ENCODE results near the gene RCHY1.
"Not testable (repeated sequence)": the region's sequence is repeated elsewhere in the genome, so short reads cannot be mapped to it uniquely, and the experiment has no call there.

Gene RCHY1

GRCh38 chr4:75533926-75534325 lies 19.7 kb upstream of the RCHY1 start:
- H3K4me3 ChIP-seq (ENCODE audit: low read length); H3K9me3 ChIP-seq (ENCODE audit: low read length); H3K4me1 ChIP-seq (ENCODE audit: insufficient read depth, low read length); H2AFZ ChIP-seq (ENCODE audit: low read depth, low read length); H3K27me3 ChIP-seq (ENCODE audit: insufficient read depth, low read length): not testable (repeated sequence)
- peaks cover 37% of the 10 kb centered on the region for H3K36me3 ChIP-seq (ENCODE audit: insufficient read depth, low read length)

GRCh38 chr4:75533339-75533887 lies 19.2 kb upstream of the RCHY1 start:
- H3K36me3 ChIP-seq (ENCODE audit: insufficient read depth, low read length) = peaks cover 33% of the 10 kb centered on the region
- H3K4me3 ChIP-seq (ENCODE audit: low read length); H2AFZ ChIP-seq (ENCODE audit: low read depth, low read length); H3K4me1 ChIP-seq (ENCODE audit: insufficient read depth, low read length); H3K9me3 ChIP-seq (ENCODE audit: low read length); H3K27me3 ChIP-seq (ENCODE audit: insufficient read depth, low read length): not testable (repeated sequence)

DNA sequence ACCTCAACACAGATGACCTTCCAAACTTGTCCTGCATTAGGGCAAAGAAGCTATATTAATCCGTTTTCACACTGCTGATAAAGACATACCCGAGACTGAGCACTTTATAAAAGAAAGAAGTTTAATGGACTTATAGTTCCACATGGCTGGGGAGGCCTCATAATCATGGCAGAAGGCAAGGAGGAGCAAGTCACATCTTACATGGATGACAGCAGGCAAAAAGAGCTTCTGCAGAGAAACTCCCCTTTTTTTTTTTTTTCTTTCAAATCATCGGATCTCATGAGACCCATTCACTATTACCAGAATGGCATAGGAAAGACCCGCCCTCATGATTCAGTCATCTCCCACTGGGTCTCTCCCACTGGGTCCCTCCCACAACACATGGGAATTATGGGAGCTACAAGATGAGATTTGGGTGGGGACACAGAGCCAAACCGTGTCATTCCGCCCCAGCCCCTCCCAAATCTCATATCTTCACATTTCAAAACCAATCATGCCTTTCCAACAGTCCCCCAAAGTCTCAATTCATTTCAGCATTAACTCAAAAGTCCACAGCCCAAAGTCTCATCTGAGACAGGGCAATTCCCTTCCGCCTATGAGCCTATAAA lies 17.4 kb upstream of the RCHY1 start:
- not testable (repeated sequence) for H3K9me3 ChIP-seq (ENCODE audit: low read length); H3K27me3 ChIP-seq (ENCODE audit: insufficient read depth, low read length); H3K4me1 ChIP-seq (ENCODE audit: insufficient read depth, low read length); H3K4me3 ChIP-seq (ENCODE audit: low read length); H2AFZ ChIP-seq (ENCODE audit: low read depth, low read length)
- H3K36me3 ChIP-seq (ENCODE audit: insufficient read depth, low read length) = peaks cover 44% of the 10 kb centered on the region

DNA sequence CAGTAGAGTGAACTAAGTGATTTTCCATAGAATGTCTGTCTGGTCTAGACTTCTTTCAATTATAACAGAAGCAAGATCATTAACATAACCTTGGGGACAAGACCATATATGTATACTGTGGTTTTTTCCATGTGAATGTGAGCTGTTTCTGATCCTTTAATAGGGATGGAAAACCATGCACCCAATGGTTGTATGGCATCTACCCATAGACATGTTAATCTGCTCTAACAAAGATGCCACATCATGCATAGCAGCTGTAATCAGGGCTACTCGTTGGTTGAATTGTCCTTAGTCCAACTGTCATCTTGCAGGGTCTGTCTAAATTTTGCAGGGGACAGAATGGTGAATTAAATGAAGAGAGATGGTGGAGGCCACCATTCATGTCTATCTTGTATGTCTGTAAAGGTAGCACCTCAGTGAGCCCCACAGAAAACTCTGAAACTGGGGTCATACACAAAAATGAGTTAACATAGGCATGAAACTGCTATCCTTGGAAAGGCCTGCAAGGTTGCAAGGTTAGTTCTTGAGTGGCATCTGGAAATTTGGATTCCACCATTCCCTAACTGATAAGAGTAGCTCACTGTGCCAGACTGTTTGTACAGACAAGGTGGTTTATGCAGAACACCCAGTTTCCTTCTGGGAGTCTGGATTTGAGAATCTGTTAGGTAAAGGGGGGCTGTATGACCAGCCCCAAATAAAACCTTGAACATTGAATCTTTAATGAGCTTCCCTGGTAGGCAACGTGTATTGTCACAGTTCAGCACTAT lies 16.5 kb upstream of the RCHY1 start:
- Histone ChIP-seq H3K9me3 (ENCODE audit: low read length) (peaks cover 5% of the 10 kb centered on the region), H3K4me3 (ENCODE audit: low read length) (no peak overlapping the region), H3K27me3 (ENCODE audit: insufficient read depth, low read length) (no peaks in the 10 kb centered on the region), H2AFZ (ENCODE audit: low read depth, low read length) (no peak overlapping the region), H3K4me1 (ENCODE audit: insufficient read depth, low read length) (no peaks in the 10 kb centered on the region), H3K36me3 (ENCODE audit: insufficient read depth, low read length) (peaks cover 51% of the 10 kb centered on the region)

DNA sequence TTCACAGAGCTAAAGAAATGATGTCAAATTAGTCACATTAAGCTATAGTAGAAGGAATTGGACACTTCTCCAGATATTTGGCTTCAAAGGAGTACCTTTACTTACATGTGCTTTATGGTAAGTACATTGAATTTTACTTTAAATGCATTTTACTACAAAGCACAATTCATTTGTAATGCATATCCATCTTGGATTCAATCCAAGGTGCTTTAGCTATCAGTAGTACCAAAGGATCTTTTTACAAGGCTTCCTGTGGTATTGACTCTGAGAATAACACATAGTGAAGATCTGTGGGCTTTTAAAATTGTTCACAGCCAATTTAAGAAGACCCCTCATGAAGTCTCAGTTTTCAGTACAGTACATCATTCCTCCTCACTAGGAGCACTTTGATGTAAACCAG lies 13.3 kb upstream of the RCHY1 start:
- H3K4me3 ChIP-seq (ENCODE audit: low read length) = no peak overlapping the region
- H3K27me3 ChIP-seq (ENCODE audit: insufficient read depth, low read length) = no peaks in the 10 kb centered on the region
- H3K36me3 ChIP-seq (ENCODE audit: insufficient read depth, low read length) = peaks cover 74% of the 10 kb centered on the region
- H3K4me1 ChIP-seq (ENCODE audit: insufficient read depth, low read length) = no peaks in the 10 kb centered on the region
- H3K9me3 ChIP-seq (ENCODE audit: low read length) = peaks cover 2% of the 10 kb centered on the region
- H2AFZ ChIP-seq (ENCODE audit: low read depth, low read length) = no peak overlapping the region

DNA sequence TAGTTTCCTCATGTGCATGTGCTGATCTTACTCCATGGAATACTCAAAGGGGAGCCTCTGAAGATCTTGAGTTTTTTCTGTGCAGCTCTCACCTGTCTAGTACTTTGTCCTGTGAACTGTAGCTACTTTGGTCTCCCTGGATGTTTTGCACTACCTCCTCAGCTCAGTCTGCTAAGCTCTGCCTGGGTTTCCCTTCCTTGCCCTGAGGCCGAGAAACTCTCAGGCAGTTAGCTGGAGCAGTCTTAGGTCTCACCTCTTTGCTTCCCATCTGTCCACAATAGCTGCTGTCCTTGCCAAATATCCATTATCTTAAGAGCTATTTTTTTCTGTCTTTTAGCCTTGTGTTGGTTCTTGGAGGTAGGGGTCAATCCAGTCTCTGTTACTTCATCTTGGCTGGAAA lies 11.7 kb upstream of the RCHY1 start:
- Histone ChIP-seq H3K9me3 (ENCODE audit: low read length) (no peaks in the 10 kb centered on the region), H2AFZ (ENCODE audit: low read depth, low read length) (no peak overlapping the region), H3K4me3 (ENCODE audit: low read length) (no peak overlapping the region), H3K4me1 (ENCODE audit: insufficient read depth, low read length) (no peaks in the 10 kb centered on the region), H3K27me3 (ENCODE audit: insufficient read depth, low read length) (no peaks in the 10 kb centered on the region), H3K36me3 (ENCODE audit: insufficient read depth, low read length) (peaks cover 67% of the 10 kb centered on the region)

- no peak overlapping the region for H2AFZ ChIP-seq (ENCODE audit: low read depth, low read length)
- peaks cover 62% of the 10 kb centered on the region for H3K36me3 ChIP-seq (ENCODE audit: insufficient read depth, low read length)
- H3K4me3 ChIP-seq (ENCODE audit: low read length) = no peak overlapping the region
- H3K4me1 ChIP-seq (ENCODE audit: insufficient read depth, low read length) = no peaks in the 10 kb centered on the region
- H3K27me3 ChIP-seq (ENCODE audit: insufficient read depth, low read length) = no peaks in the 10 kb centered on the region
- no peaks in the 10 kb centered on the region for H3K9me3 ChIP-seq (ENCODE audit: low read length)
Observed at GRCh38 chr4:75525086-75525485, 10.9 kb upstream of the RCHY1 start.

GRCh38 chr4:75519452-75519851 lies 5.2 kb upstream of the RCHY1 start:
- H3K36me3 ChIP-seq (ENCODE audit: insufficient read depth, low read length) = peaks cover 44% of the 10 kb centered on the region
- not testable (repeated sequence) for H3K4me1 ChIP-seq (ENCODE audit: insufficient read depth, low read length); H3K4me3 ChIP-seq (ENCODE audit: low read length); H3K9me3 ChIP-seq (ENCODE audit: low read length); H2AFZ ChIP-seq (ENCODE audit: low read depth, low read length); H3K27me3 ChIP-seq (ENCODE audit: insufficient read depth, low read length)

- Histone ChIP-seq H3K9me3 (ENCODE audit: low read length) (peaks cover 3% of the 10 kb centered on the region), H2AFZ (ENCODE audit: low read depth, low read length) (no peak overlapping the region), H3K36me3 (ENCODE audit: insufficient read depth, low read length) (peaks cover 29% of the 10 kb centered on the region), H3K4me1 (ENCODE audit: insufficient read depth, low read length) (peaks cover 28% of the 10 kb centered on the region), H3K27me3 (ENCODE audit: insufficient read depth, low read length) (no peaks in the 10 kb centered on the region), H3K4me3 (ENCODE audit: low read length) (no peak overlapping the region)
Observed at GRCh38 chr4:75516144-75516543, 1.9 kb upstream of the RCHY1 start.

DNA sequence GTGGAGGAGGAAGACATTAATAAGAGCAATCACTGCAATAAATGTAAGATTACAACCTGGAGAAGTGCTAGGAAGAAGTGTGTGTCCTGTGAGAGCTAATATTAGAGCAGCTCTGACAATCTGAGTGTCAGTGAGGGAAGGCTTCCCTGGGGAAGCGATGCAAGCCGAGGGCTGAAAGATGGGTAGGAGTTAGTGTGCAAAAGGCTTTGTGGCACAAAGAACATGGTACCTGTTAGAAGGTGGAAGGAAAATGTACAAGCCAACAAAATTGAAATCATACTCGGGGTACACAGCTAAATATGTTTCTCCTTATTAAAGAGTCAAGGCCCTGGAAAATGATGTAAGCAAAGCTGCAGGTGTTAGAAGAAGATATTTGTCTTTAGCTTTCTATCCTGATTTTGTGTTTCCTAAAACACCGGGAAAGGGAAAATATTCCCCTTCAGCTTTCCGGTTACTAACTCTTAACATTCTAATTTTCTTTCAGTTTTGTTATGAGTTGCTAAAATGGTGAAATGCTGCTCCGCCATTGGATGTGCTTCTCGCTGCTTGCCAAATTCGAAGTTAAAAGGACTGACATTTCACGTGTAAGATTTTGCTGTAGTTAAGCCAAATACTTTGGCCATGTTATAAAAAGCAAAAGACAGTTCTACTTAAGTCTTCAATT lies 878 bp upstream of the RCHY1 start:
- peaks cover 28% of the 10 kb centered on the region for H3K36me3 ChIP-seq (ENCODE audit: insufficient read depth, low read length)
- H3K4me3 ChIP-seq (ENCODE audit: low read length) = peak overlapping the region; percentile 90
- peak overlapping the region; percentile 89 for H2AFZ ChIP-seq (ENCODE audit: low read depth, low read length)
- H3K27me3 ChIP-seq (ENCODE audit: insufficient read depth, low read length) = no peaks in the 10 kb centered on the region
- H3K4me1 ChIP-seq (ENCODE audit: insufficient read depth, low read length) = peaks cover 28% of the 10 kb centered on the region
- H3K9me3 ChIP-seq (ENCODE audit: low read length) = peaks cover 3% of the 10 kb centered on the region

- Histone ChIP-seq H3K27me3 (ENCODE audit: insufficient read depth, low read length) (no peaks in the 10 kb centered on the region), H3K9me3 (ENCODE audit: low read length) (peaks cover 2% of the 10 kb centered on the region), H3K36me3 (ENCODE audit: insufficient read depth, low read length) (peaks cover 22% of the 10 kb centered on the region), H3K4me3 (ENCODE audit: low read length) (peak overlapping the region; percentile 90), H3K4me1 (ENCODE audit: insufficient read depth, low read length) (peaks cover 28% of the 10 kb centered on the region), H2AFZ (ENCODE audit: low read depth, low read length) (peak overlapping the region; percentile 89)
Observed at GRCh38 chr4:75513526-75514130, 575 bp downstream of the RCHY1 start.

DNA sequence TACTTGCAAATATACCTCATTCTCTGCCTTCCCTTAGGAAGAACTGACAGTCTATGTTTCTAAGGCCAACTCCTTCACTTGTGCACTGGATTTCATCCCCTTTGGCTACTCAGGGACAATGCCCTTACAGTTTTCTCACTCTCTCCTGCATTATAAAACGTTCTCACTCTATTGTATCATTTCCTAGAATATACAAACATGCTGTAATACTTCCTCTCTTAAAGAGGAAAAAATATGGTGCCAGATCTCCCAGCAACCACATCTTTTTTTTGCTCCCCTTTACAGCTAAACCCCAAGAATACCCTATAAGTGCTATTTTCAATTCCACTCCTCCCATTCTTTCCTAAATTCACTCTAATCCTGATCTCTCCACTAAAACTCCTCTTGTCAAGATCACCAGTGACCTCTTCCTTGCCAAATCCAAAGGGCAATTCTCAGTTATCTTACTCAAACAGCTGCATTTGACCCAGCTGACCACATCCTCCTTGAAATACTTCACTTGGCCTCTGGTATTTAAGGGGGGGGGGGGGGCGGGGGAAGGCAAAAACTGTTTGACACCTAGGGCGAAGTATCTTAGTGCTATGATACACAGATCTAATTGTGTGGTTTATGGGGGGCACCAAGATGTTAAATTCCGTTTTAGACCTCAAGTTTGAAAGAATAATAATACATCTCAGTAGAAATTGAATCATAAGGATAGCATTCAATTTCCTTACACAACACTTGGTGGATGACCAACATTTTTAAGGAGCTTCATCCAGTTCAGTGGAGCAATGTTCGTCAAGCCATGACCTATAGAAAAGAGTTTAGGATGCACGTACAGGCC lies 1.6 kb downstream of the RCHY1 start:
- Histone ChIP-seq H3K9me3 (ENCODE audit: low read length) (peaks cover 2% of the 10 kb centered on the region), H3K4me3 (ENCODE audit: low read length) (peak overlapping the region; percentile 90), H3K27me3 (ENCODE audit: insufficient read depth, low read length) (no peaks in the 10 kb centered on the region), H3K36me3 (ENCODE audit: insufficient read depth, low read length) (peaks cover 18% of the 10 kb centered on the region), H3K4me1 (ENCODE audit: insufficient read depth, low read length) (peaks cover 28% of the 10 kb centered on the region), H2AFZ (ENCODE audit: low read depth, low read length) (no peak overlapping the region)

Measured in neuron (in vitro differentiated cells).